Liver (tissue), 3 donors: ENCODE measurements around the gene MAX.

Experiments used
- ATF3 ChIP-seq: IDR thresholded peaks from 2 replicates; pipeline ENCODE4 v1.6.1; 2016; ENCODE audit warnings: antibody characterized with exemption
- CTCF ChIP-seq: fragments of 150-350 bp; IDR thresholded peaks from 2 replicates; pipeline ENCODE4 v1.5.1; 2017; ENCODE audit warnings: improper control_type of control experiment, low read depth, low read length; ENCODE audit not compliant: missing input control
- FOXA1 ChIP-seq: IDR thresholded peaks from 2 replicates; pipeline ENCODE4 v1.6.1; 2016; ENCODE audit warnings: antibody characterized with exemption
- HNF4A ChIP-seq, 2 donors: conservative IDR thresholded peaks; 2 replicates each; pipeline ENCODE4 v1.6.1; 2016; ENCODE audit warnings: antibody characterized with exemption in 2 of 2, mild to moderate bottlenecking in 2 of 2
- RAD21 ChIP-seq, 2 donors: IDR thresholded peaks; 2 replicates each; pipeline ENCODE4 v1.6.1; 2016; ENCODE audit warnings: antibody characterized with exemption in 2 of 2, mild to moderate bottlenecking in 2 of 2
- YY1 ChIP-seq: IDR thresholded peaks from 2 replicates; pipeline ENCODE4 v1.6.1; 2016; ENCODE audit warnings: antibody characterized with exemption, mild to moderate bottlenecking
- donor health status: healthy.
- donor health status: healthy.

GRCh38 chr14:65142914-65143625 is 40.8 kb upstream of the MAX start:
- TF ChIP-seq CTCF = no peak
- TF ChIP-seq RAD21 (IDR thresholded peaks at IDR 0.05) = no peak
- no peak for TF ChIP-seq FOXA1
- no peak for TF ChIP-seq ATF3
- no peak for TF ChIP-seq YY1
- TF ChIP-seq HNF4A (conservative IDR thresholded peaks at IDR 0.05) = no peak
